Measurements from ENCODE around the gene OGG1.

OGG1 gene

DNA sequence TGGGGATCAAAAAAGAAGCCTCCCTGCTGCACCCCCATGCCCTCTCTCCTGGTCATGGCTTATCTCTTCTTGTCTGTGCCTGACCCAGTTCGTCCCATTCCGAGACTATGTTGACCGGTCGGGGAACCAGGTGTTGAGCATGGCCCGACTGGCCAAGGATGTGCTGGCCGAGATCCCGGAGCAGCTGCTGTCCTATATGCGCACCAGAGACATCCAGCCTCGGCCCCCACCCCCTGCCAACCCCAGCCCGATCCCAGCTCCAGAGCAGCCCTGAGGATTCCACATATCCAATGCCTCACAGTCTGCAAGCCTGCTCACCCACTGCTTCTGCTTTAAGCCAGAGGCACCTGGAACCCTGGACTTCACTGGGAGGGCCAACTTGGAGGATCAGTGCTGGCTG, 20.3 kb upstream of the OGG1 start:
- Mint-ChIP-seq H3K4me3 (peak overlapping the region; percentile 58 to 79 (median 70)), H3K9me3 (no peaks in the 10 kb centered on the region), H3K27me3 (ENCODE audit: low read depth) (no peaks in the 10 kb centered on the region), H3K27ac (peak overlapping the region in 2 of 3 experiments; percentile 5 to 23), H3K36me3 (ENCODE audit: low read depth) (peaks cover 12% of the 10 kb centered on the region), H3K4me1 (peaks cover 24% of the 10 kb centered on the region)
- TF ChIP-seq CTCF (IDR thresholded peaks at IDR 0.05; ENCODE audit: unreplicated experiment in 3 of 3): no peak

DNA sequence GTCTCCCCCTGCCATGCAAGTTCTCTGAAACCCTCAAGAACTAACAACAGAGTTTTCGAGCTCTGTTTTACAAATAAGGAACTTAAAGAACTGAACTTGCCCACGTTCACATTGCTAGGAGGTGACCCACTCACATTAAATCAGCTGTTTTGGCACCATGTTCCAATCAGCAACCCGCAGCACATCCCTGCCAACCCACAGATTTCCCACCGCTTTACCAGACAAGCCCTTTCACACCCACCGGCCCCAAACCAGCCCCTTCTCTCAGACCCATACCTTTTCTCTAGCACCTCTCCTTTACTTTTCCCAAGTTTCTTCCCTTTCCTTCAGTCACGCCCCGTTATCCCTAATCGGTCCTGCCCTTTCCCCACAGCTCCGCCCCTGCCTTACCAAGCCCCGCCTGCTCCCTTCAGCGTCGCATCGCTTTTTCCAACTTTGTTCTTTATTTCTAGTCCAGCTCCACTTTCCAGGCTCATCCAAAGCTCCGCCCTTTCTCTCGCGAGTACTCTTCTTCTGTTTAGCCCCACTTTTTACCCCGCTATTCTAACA, 19.0 kb upstream of the OGG1 start:
- peaks cover 24% of the 10 kb centered on the region for H3K4me1 Mint-ChIP-seq
- no peaks in the 10 kb centered on the region for H3K9me3 Mint-ChIP-seq
- H3K36me3 Mint-ChIP-seq (ENCODE audit: low read depth): peaks cover 21% of the 10 kb centered on the region
- H3K27ac Mint-ChIP-seq: peak overlapping the region; percentile 90 to 97 (median 94)
- no peaks in the 10 kb centered on the region for H3K27me3 Mint-ChIP-seq (ENCODE audit: low read depth)
- peak overlapping the region; percentile 92 to 94 (median 93) for H3K4me3 Mint-ChIP-seq
- TF ChIP-seq CTCF (IDR thresholded peaks at IDR 0.05; ENCODE audit: unreplicated experiment in 3 of 3): no peak

- Mint-ChIP-seq H3K27me3 (ENCODE audit: low read depth) (no peaks in the 10 kb centered on the region), H3K36me3 (ENCODE audit: low read depth) (peaks cover 26% of the 10 kb centered on the region), H3K9me3 (no peaks in the 10 kb centered on the region), H3K4me3 (peak within 1 kb of the TSS; percentile 93 to 94 (median 94)), H3K27ac (peak within 1 kb of the TSS; percentile 90 to 97 (median 94)), H3K4me1 (peaks cover 24% of the 10 kb centered on the region)
- TF ChIP-seq CTCF (IDR thresholded peaks at IDR 0.05; ENCODE audit: unreplicated experiment in 3 of 3): no peak
Observed at GRCh38 chr3:9731206-9732079, 18.3 kb upstream of the OGG1 start, which contains the start of gene BRPF1. TSS of gene BRPF1 (plus strand) at chr3:9731735. CDS start at chr3:9734141, 2,406 bp downstream.

GRCh38 chr3:9732080-9732739, 17.5 kb upstream of the OGG1 start:
- H3K9me3 Mint-ChIP-seq: no peaks in the 10 kb centered on the region
- peaks cover 24% of the 10 kb centered on the region for H3K4me1 Mint-ChIP-seq
- no peak for TF ChIP-seq CTCF (IDR thresholded peaks at IDR 0.05; ENCODE audit: unreplicated experiment in 3 of 3)
- peak overlapping the region; percentile 91 to 94 (median 94) for H3K4me3 Mint-ChIP-seq
- H3K27ac Mint-ChIP-seq: peak overlapping the region; percentile 85 to 89 (median 88)
- H3K36me3 Mint-ChIP-seq (ENCODE audit: low read depth): peaks cover 31% of the 10 kb centered on the region
- H3K27me3 Mint-ChIP-seq (ENCODE audit: low read depth): no peaks in the 10 kb centered on the region

DNA sequence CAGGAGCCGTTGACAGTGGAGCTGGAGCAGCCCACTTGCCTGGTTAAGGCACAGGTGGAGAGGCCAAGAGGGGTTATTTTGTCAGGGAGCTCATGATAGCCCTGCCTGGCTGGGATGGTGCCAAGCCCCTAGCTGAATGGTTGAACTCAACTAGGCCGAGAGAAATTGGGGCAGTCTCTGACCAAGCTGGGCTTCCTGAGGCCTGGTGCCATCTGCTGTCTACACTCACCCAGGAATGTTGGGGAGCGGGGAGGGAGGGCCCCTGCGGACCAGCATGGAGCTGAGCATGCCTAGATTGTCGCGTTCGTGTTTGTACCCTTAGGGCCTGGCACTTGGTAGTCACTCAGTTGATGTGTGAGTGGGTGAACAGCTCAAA, 17.0 kb upstream of the OGG1 start:
- Mint-ChIP-seq H3K27ac (peak overlapping the region; percentile 85 to 89 (median 88)), H3K4me1 (peaks cover 24% of the 10 kb centered on the region), H3K4me3 (peak overlapping the region; percentile 91 to 94 (median 94)), H3K27me3 (ENCODE audit: low read depth) (no peaks in the 10 kb centered on the region), H3K9me3 (no peaks in the 10 kb centered on the region), H3K36me3 (ENCODE audit: low read depth) (peaks cover 31% of the 10 kb centered on the region)
- no peak for TF ChIP-seq CTCF (IDR thresholded peaks at IDR 0.05; ENCODE audit: unreplicated experiment in 3 of 3)

All from nephron (organoid).